ENCODE data around the gene ATP12A.

ATP12A gene

GRCh38 chr13:24679686-24680085 lies 522 bp upstream of the ATP12A start:
- peak overlapping the region; percentile 69 for H3K4me3 ChIP-seq (ENCODE audit: low read depth, low read length)
- peaks cover 32% of the 10 kb centered on the region for H3K27me3 ChIP-seq (ENCODE audit: control insufficient read depth, insufficient read depth, low read length)
- H3K9me3 ChIP-seq (ENCODE audit: control insufficient read depth, insufficient read depth, low read length): no peaks in the 10 kb centered on the region

GRCh38 chr13:24680921-24681604 lies 855 bp downstream of the ATP12A start:
- no peaks in the 10 kb centered on the region for H3K36me3 ChIP-seq (ENCODE audit: control insufficient read depth, insufficient read depth, low read length)
- H3K27ac ChIP-seq (ENCODE audit: low read depth, low read length): no peak overlapping the region
- peaks cover 32% of the 10 kb centered on the region for H3K27me3 ChIP-seq (ENCODE audit: control insufficient read depth, insufficient read depth, low read length)
- peaks cover 13% of the 10 kb centered on the region for H3K4me1 ChIP-seq (ENCODE audit: control insufficient read depth, insufficient read depth, low read length)
- peak overlapping the region; percentile 69 for H3K4me3 ChIP-seq (ENCODE audit: low read depth, low read length)
- H3K9ac ChIP-seq (ENCODE audit: low read depth, low read length): no peak overlapping the region
- H3K9me3 ChIP-seq (ENCODE audit: control insufficient read depth, insufficient read depth, low read length): no peaks in the 10 kb centered on the region

More at GRCh38 chr13:24679686-24680085, 522 bp upstream of the ATP12A start:
- Histone ChIP-seq H3K4me1 (ENCODE audit: control insufficient read depth, insufficient read depth, low read length) (peaks cover 13% of the 10 kb centered on the region), H3K9ac (ENCODE audit: low read depth, low read length) (no peak overlapping the region), H3K36me3 (ENCODE audit: control insufficient read depth, insufficient read depth, low read length) (no peaks in the 10 kb centered on the region), H3K27ac (ENCODE audit: low read depth, low read length) (no peak overlapping the region)

GRCh38 chr13:24681930-24682329 lies 1.7 kb downstream of the ATP12A start:
- H3K9ac ChIP-seq (ENCODE audit: low read depth, low read length): no peak overlapping the region
- H3K27ac ChIP-seq (ENCODE audit: low read depth, low read length): no peak overlapping the region
- H3K4me3 ChIP-seq (ENCODE audit: low read depth, low read length): no peak overlapping the region
- H3K36me3 ChIP-seq (ENCODE audit: control insufficient read depth, insufficient read depth, low read length): no peaks in the 10 kb centered on the region
- peaks cover 32% of the 10 kb centered on the region for H3K27me3 ChIP-seq (ENCODE audit: control insufficient read depth, insufficient read depth, low read length)
- H3K4me1 ChIP-seq (ENCODE audit: control insufficient read depth, insufficient read depth, low read length): peaks cover 13% of the 10 kb centered on the region
- no peaks in the 10 kb centered on the region for H3K9me3 ChIP-seq (ENCODE audit: control insufficient read depth, insufficient read depth, low read length)

- Histone ChIP-seq H3K36me3 (ENCODE audit: control insufficient read depth, insufficient read depth, low read length) (no peaks in the 10 kb centered on the region), H3K27me3 (ENCODE audit: control insufficient read depth, insufficient read depth, low read length) (peaks cover 32% of the 10 kb centered on the region), H3K4me1 (ENCODE audit: control insufficient read depth, insufficient read depth, low read length) (peaks cover 13% of the 10 kb centered on the region), H3K9ac (ENCODE audit: low read depth, low read length) (no peak overlapping the region), H3K9me3 (ENCODE audit: control insufficient read depth, insufficient read depth, low read length) (no peaks in the 10 kb centered on the region), H3K27ac (ENCODE audit: low read depth, low read length) (no peak overlapping the region), H3K4me3 (ENCODE audit: low read depth, low read length) (no peak overlapping the region)
Observed at GRCh38 chr13:24682353-24682752, 2.1 kb downstream of the ATP12A start.

- Histone ChIP-seq H3K27me3 (ENCODE audit: control insufficient read depth, insufficient read depth, low read length) (peaks cover 29% of the 10 kb centered on the region), H3K9ac (ENCODE audit: low read depth, low read length) (no peak overlapping the region), H3K27ac (ENCODE audit: low read depth, low read length) (no peak overlapping the region), H3K9me3 (ENCODE audit: control insufficient read depth, insufficient read depth, low read length) (no peaks in the 10 kb centered on the region), H3K36me3 (ENCODE audit: control insufficient read depth, insufficient read depth, low read length) (no peaks in the 10 kb centered on the region), H3K4me1 (ENCODE audit: control insufficient read depth, insufficient read depth, low read length) (peaks cover 17% of the 10 kb centered on the region), H3K4me3 (ENCODE audit: low read depth, low read length) (no peak overlapping the region)
Observed at GRCh38 chr13:24683351-24683750, 3.1 kb downstream of the ATP12A start.

- Histone ChIP-seq H3K9me3 (ENCODE audit: control insufficient read depth, insufficient read depth, low read length) (no peaks in the 10 kb centered on the region), H3K27ac (ENCODE audit: low read depth, low read length) (no peak overlapping the region), H3K36me3 (ENCODE audit: control insufficient read depth, insufficient read depth, low read length) (no peaks in the 10 kb centered on the region), H3K9ac (ENCODE audit: low read depth, low read length) (no peak overlapping the region), H3K4me3 (ENCODE audit: low read depth, low read length) (peak overlapping the region; percentile 36; the same call in 1 of the 2 replicates), H3K4me1 (ENCODE audit: control insufficient read depth, insufficient read depth, low read length) (peaks cover 19% of the 10 kb centered on the region), H3K27me3 (ENCODE audit: control insufficient read depth, insufficient read depth, low read length) (peaks cover 28% of the 10 kb centered on the region)
Observed at GRCh38 chr13:24683838-24684599, 3.8 kb downstream of the ATP12A start.

GRCh38 chr13:24684600-24684998 lies 4.4 kb downstream of the ATP12A start:
- Histone ChIP-seq H3K27ac (ENCODE audit: low read depth, low read length) (no peak overlapping the region), H3K9ac (ENCODE audit: low read depth, low read length) (no peak overlapping the region), H3K27me3 (ENCODE audit: control insufficient read depth, insufficient read depth, low read length) (peaks cover 22% of the 10 kb centered on the region), H3K36me3 (ENCODE audit: control insufficient read depth, insufficient read depth, low read length) (no peaks in the 10 kb centered on the region), H3K9me3 (ENCODE audit: control insufficient read depth, insufficient read depth, low read length) (no peaks in the 10 kb centered on the region), H3K4me1 (ENCODE audit: control insufficient read depth, insufficient read depth, low read length) (peaks cover 19% of the 10 kb centered on the region), H3K4me3 (ENCODE audit: low read depth, low read length) (no peak overlapping the region)

- peaks cover 15% of the 10 kb centered on the region for H3K27me3 ChIP-seq (ENCODE audit: control insufficient read depth, insufficient read depth, low read length)
Observed at GRCh38 chr13:24685314-24685713, 5.1 kb downstream of the ATP12A start.

GRCh38 chr13:24687611-24688010 lies 7.4 kb downstream of the ATP12A start:
- H3K27ac ChIP-seq (ENCODE audit: low read depth, low read length): no peak overlapping the region
- no peaks in the 10 kb centered on the region for H3K27me3 ChIP-seq (ENCODE audit: control insufficient read depth, insufficient read depth, low read length)
- H3K36me3 ChIP-seq (ENCODE audit: control insufficient read depth, insufficient read depth, low read length): no peaks in the 10 kb centered on the region
- H3K4me3 ChIP-seq (ENCODE audit: low read depth, low read length): no peak overlapping the region
- no peaks in the 10 kb centered on the region for H3K9me3 ChIP-seq (ENCODE audit: control insufficient read depth, insufficient read depth, low read length)
- H3K4me1 ChIP-seq (ENCODE audit: control insufficient read depth, insufficient read depth, low read length): peaks cover 19% of the 10 kb centered on the region
- no peak overlapping the region for H3K9ac ChIP-seq (ENCODE audit: low read depth, low read length)

More at GRCh38 chr13:24685314-24685713, 5.1 kb downstream of the ATP12A start:
- Histone ChIP-seq H3K9me3 (ENCODE audit: control insufficient read depth, insufficient read depth, low read length) (no peaks in the 10 kb centered on the region), H3K4me3 (ENCODE audit: low read depth, low read length) (no peak overlapping the region), H3K4me1 (ENCODE audit: control insufficient read depth, insufficient read depth, low read length) (peaks cover 19% of the 10 kb centered on the region), H3K27ac (ENCODE audit: low read depth, low read length) (no peak overlapping the region), H3K9ac (ENCODE audit: low read depth, low read length) (no peak overlapping the region), H3K36me3 (ENCODE audit: control insufficient read depth, insufficient read depth, low read length) (no peaks in the 10 kb centered on the region)

- H3K9me3 ChIP-seq (ENCODE audit: control insufficient read depth, insufficient read depth, low read length): no peaks in the 10 kb centered on the region
Observed at GRCh38 chr13:24688111-24688510, 7.9 kb downstream of the ATP12A start.

GRCh38 chr13:24688950-24689349 lies 8.7 kb downstream of the ATP12A start:
- Histone ChIP-seq H3K9me3 (ENCODE audit: control insufficient read depth, insufficient read depth, low read length) (no peaks in the 10 kb centered on the region), H3K27ac (ENCODE audit: low read depth, low read length) (no peak overlapping the region), H3K27me3 (ENCODE audit: control insufficient read depth, insufficient read depth, low read length) (no peaks in the 10 kb centered on the region), H3K4me3 (ENCODE audit: low read depth, low read length) (no peak overlapping the region), H3K9ac (ENCODE audit: low read depth, low read length) (no peak overlapping the region), H3K4me1 (ENCODE audit: control insufficient read depth, insufficient read depth, low read length) (peaks cover 13% of the 10 kb centered on the region), H3K36me3 (ENCODE audit: control insufficient read depth, insufficient read depth, low read length) (no peaks in the 10 kb centered on the region)

More at GRCh38 chr13:24688111-24688510, 7.9 kb downstream of the ATP12A start:
- Histone ChIP-seq H3K27me3 (ENCODE audit: control insufficient read depth, insufficient read depth, low read length) (no peaks in the 10 kb centered on the region), H3K4me1 (ENCODE audit: control insufficient read depth, insufficient read depth, low read length) (peaks cover 19% of the 10 kb centered on the region), H3K4me3 (ENCODE audit: low read depth, low read length) (no peak overlapping the region), H3K36me3 (ENCODE audit: control insufficient read depth, insufficient read depth, low read length) (no peaks in the 10 kb centered on the region), H3K27ac (ENCODE audit: low read depth, low read length) (no peak overlapping the region), H3K9ac (ENCODE audit: low read depth, low read length) (no peak overlapping the region)
